Activated T-cell treated with anti-CD3 and anti-CD28 coated beads for 4 hours (primary cell): ENCODE measurements around the gene OR2V2.
"Not testable (repeated sequence)": the region's sequence is repeated elsewhere in the genome, so short reads cannot be mapped to it uniquely, and the experiment has no call there.

Source experiments
- DNase-seq: peaks from one replicate; pipeline ENCODE4 v3.0.0-alpha.2; 2020

OR2V2 gene

GRCh38 chr5:181118369-181118768 lies 29.0 kb upstream of the OR2V2 start:
- DNase-seq, result no peak

- DNase-seq, result no peak
These were observed 28.3 kb upstream of the OR2V2 start for GRCh38 chr5:181119105-181119504.

- no peak for DNase-seq
These were observed 27.1 kb upstream of the OR2V2 start for GRCh38 chr5:181120306-181120705.

- DNase-seq, result no peak
These were observed 26.6 kb upstream of the OR2V2 start for GRCh38 chr5:181120761-181121160.

GRCh38 chr5:181121675-181122561 lies 25.5 kb upstream of the OR2V2 start:
- DNase-seq, result no peak

- DNase-seq, result no peak
These were observed 22.9 kb upstream of the OR2V2 start for GRCh38 chr5:181124526-181124925.

GRCh38 chr5:181126841-181127240 lies 20.5 kb upstream of the OR2V2 start:
- DNase-seq, result no peak

GRCh38 chr5:181127456-181127855 lies 19.9 kb upstream of the OR2V2 start:
- DNase-seq, result no peak

GRCh38 chr5:181127907-181128626 lies 19.3 kb upstream of the OR2V2 start:
- no peak for DNase-seq

GRCh38 chr5:181129601-181130000 lies 17.8 kb upstream of the OR2V2 start:
- DNase-seq, result no peak

GRCh38 chr5:181130081-181130480 lies 17.3 kb upstream of the OR2V2 start:
- DNase-seq, result not testable (repeated sequence)

- DNase-seq, result no peak
These were observed 16.4 kb upstream of the OR2V2 start, which contains the start of gene OR2V1 for GRCh38 chr5:181130832-181131496. Gene OR2V1 (minus strand): TSS chr5:181131169. CDS start chr5:181125304, 5,865 bp downstream.

- DNase-seq, result no peak
These were observed 15.9 kb upstream of the OR2V2 start for GRCh38 chr5:181131514-181131913.

GRCh38 chr5:181133083-181133482 lies 14.3 kb upstream of the OR2V2 start:
- DNase-seq, result no peak

- DNase-seq, result no peak
These were observed 13.7 kb upstream of the OR2V2 start for GRCh38 chr5:181133610-181134231.

- no peak for DNase-seq
These were observed 13.1 kb upstream of the OR2V2 start for GRCh38 chr5:181134259-181134658.

- DNase-seq, result no peak
These were observed 10.9 kb upstream of the OR2V2 start for GRCh38 chr5:181136361-181136955.

GRCh38 chr5:181138258-181138657 lies 9.1 kb upstream of the OR2V2 start:
- no peak for DNase-seq

- DNase-seq, result no peak
These were observed 6.6 kb upstream of the OR2V2 start for GRCh38 chr5:181140766-181141165.

- no peak for DNase-seq
These were observed 5.3 kb upstream of the OR2V2 start for GRCh38 chr5:181142054-181142453.

- DNase-seq, result no peak
These were observed 2.3 kb upstream of the OR2V2 start for GRCh38 chr5:181145133-181145532.

GRCh38 chr5:181149355-181149754 lies 2.0 kb downstream of the OR2V2 start:
- DNase-seq, result no peak
